Stimulated activated CD4-positive, alpha-beta T cell treated with anti-CD3 and anti-CD28 coated beads, Interleukin-4, amount 100 ng/mL, for 4 hours (primary cell): ENCODE measurements around the gene SLC19A1.

Experiments
- DNase-seq, 2 experiments: peaks; one replicate each; pipeline ENCODE4 v3.0.0-alpha.2; 2020

SLC19A1 gene

GRCh38 chr21:45542242-45542666 is at the start of gene SLC19A1:
TSS of gene SLC19A1 (minus strand) at chr21:45542440. CDS start at chr21:45537959, 4,481 bp downstream.
- DNase-seq = peak; percentile 74 to 84

- DNase-seq = no peak
Measured at GRCh38 chr21:45591619-45592207, 49.5 kb upstream of the SLC19A1 start.

- DNase-seq = peak; percentile 59 to 80
Measured at GRCh38 chr21:45590726-45591618, 48.7 kb upstream of the SLC19A1 start.

- DNase-seq = peak; percentile 64 to 80
Measured at GRCh38 chr21:45590246-45590725, 48.0 kb upstream of the SLC19A1 start.

- DNase-seq = no peak
Measured at GRCh38 chr21:45589686-45590245, 47.5 kb upstream of the SLC19A1 start.

GRCh38 chr21:45588871-45589491 is 46.7 kb upstream of the SLC19A1 start:
- no peak for DNase-seq

GRCh38 chr21:45588086-45588825 is 46.0 kb upstream of the SLC19A1 start:
- DNase-seq = no peak

GRCh38 chr21:45586289-45586858 is 44.1 kb upstream of the SLC19A1 start:
- DNase-seq = no peak

GRCh38 chr21:45584786-45585185 is 42.5 kb upstream of the SLC19A1 start:
- DNase-seq = no peak

- no peak for DNase-seq
Measured at GRCh38 chr21:45583831-45584509, 41.7 kb upstream of the SLC19A1 start.

GRCh38 chr21:45582128-45582527 is 39.9 kb upstream of the SLC19A1 start:
- no peak for DNase-seq

- DNase-seq = no peak
Measured at GRCh38 chr21:45581322-45581712, 39.1 kb upstream of the SLC19A1 start.

- DNase-seq = no peak
Measured at GRCh38 chr21:45580576-45581321, 38.5 kb upstream of the SLC19A1 start.

- no peak for DNase-seq
Measured at GRCh38 chr21:45580181-45580575, 37.9 kb upstream of the SLC19A1 start.

- DNase-seq = no peak
Measured at GRCh38 chr21:45579383-45580180, 37.3 kb upstream of the SLC19A1 start.

GRCh38 chr21:45578811-45579381 is 36.7 kb upstream of the SLC19A1 start:
- DNase-seq = no peak

- DNase-seq = no peak
Measured at GRCh38 chr21:45578176-45578801, 36.0 kb upstream of the SLC19A1 start.

- DNase-seq = no peak
Measured at GRCh38 chr21:45577801-45578175, 35.5 kb upstream of the SLC19A1 start.
